DOHH2 (cell line): ENCODE results near the gene CDK15.

Source experiments
- CTCF ChIP-seq: fragments of 200-600 bp; sonication (generic); IDR thresholded peaks from one replicate; pipeline ENCODE4 v1.5.1; 2014; ENCODE audit warnings: antibody characterized with exemption, mild to moderate bottlenecking, low read depth, low read length; ENCODE audit not compliant: poor library complexity, severe bottlenecking
- EZH2phosphoT487 ChIP-seq: fragments of 200-600 bp; sonication (generic); IDR thresholded peaks from 2 replicates; pipeline ENCODE4 v1.6.1; 2017; ENCODE audit warnings: borderline replicate concordance, mild to moderate bottlenecking, antibody characterized with exemption, low read length, moderate library complexity, mixed read lengths

GRCh38 chr2:201806442-201807170 is at the start of gene CDK15:
- TF ChIP-seq CTCF: no peak
- no peak for TF ChIP-seq EZH2phosphoT487
